DLD1 (cell line): Measurements from ENCODE around the gene ALDH3A2.

Experiments used
- in situ Hi-C: cut with HindIII; loops from 2 replicates; pipeline ENCODE4 v1.10.0; 2017; ENCODE audit warnings: low sequenced_read_pairs

Gene ALDH3A2

GRCh38 chr17:19648475-19649273 lies at the start of gene ALDH3A2:
ALDH3A2 (plus strand) TSS chr17:19648751; CDS start chr17:19648972, 221 bp downstream.
- in situ Hi-C loops = no loop called here

GRCh38 chr17:19610311-19610710 lies 38.2 kb upstream of the ALDH3A2 start:
- in situ Hi-C loops = no loop called here

- in situ Hi-C loops = no loop called here
Observed at GRCh38 chr17:19610879-19611278, 37.7 kb upstream of the ALDH3A2 start.

- in situ Hi-C loops = no loop called here
Observed at GRCh38 chr17:19613979-19614378, 34.6 kb upstream of the ALDH3A2 start.

DNA sequence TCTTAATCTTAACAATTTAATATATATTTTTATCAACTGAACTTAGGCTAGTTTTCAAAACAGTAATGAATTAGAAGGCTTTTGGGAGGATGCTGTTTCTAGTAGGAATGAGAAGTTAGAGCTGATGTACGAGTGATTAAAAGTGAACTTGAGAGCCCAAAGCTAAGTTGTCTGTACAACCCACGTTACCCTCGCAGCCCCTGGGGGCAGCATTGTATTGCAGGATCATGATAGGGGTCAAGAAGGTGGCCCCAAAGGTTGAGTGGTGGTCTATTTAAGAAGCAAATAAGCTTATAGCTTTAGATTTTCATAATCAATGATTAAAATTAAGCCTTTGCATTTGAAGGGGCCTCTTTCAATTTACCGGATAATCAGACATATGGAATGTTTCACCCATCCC lies 33.7 kb upstream of the ALDH3A2 start:
- in situ Hi-C loops = no loop called here

GRCh38 chr17:19618015-19618414 lies 30.5 kb upstream of the ALDH3A2 start:
- in situ Hi-C loops = no loop called here

GRCh38 chr17:19619705-19620325 lies 28.7 kb upstream of the ALDH3A2 start:
- in situ Hi-C loops = no loop called here

GRCh38 chr17:19621697-19622096 lies 26.9 kb upstream of the ALDH3A2 start:
- in situ Hi-C loops = no loop called here

- in situ Hi-C loops = no loop called here
Observed at GRCh38 chr17:19626079-19626478, 22.5 kb upstream of the ALDH3A2 start.

GRCh38 chr17:19629449-19629848 lies 19.1 kb upstream of the ALDH3A2 start:
- in situ Hi-C loops = no loop called here

DNA sequence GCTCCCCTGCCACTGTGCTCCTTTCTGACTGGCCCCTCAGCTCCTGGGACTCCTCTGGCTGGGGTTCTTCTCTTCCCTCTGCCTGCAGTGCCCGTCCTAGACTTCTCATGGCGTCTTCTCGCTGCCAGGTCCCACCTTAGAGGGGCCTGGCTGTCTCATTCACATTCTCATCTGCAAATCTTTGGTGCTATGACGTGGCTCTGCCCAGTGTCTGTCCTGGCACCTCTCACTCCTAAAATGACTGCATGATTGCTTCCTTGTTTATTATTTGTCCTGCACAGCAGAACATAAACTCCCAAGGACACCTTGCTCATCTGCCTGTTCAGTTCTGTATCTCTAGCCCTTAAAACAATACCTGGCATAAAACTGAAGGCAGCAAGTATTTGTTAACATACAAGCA lies 18.5 kb upstream of the ALDH3A2 start:
- in situ Hi-C loops = no loop called here

GRCh38 chr17:19630661-19631060 lies 17.9 kb upstream of the ALDH3A2 start:
- in situ Hi-C loops = no loop called here

GRCh38 chr17:19631905-19632304 lies 16.6 kb upstream of the ALDH3A2 start:
- in situ Hi-C loops = no loop called here

DNA sequence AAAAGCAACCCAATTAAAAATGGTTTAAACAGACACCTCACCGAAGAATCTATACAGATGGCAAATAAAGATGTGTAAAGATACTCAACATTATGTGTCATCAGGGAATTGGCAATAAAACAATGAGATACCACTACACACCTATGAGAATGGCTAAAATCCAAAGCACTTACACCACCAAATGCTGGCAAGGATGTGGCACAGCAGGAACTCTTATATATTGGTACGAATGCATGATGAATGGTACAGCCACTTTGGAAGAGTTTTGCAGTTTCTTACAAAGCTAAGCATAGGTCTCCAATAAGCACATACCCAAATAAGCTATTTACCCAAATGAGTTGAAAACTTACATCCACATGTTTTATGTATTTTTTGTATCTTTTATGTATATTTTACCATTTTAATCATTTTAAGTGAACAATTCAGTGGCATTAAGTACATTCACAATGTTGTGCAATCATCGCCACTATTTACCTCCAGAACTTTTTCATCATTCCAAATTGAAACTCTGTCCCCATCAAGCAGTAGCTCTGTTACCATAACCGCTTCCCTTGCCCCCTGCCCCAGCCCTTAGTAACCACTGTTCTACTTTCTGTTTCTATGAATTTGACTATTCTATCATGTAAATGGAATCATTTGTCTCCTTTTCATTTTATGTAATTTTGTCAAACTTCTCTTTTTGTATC lies 6.7 kb upstream of the ALDH3A2 start:
- in situ Hi-C loops = no loop called here

DNA sequence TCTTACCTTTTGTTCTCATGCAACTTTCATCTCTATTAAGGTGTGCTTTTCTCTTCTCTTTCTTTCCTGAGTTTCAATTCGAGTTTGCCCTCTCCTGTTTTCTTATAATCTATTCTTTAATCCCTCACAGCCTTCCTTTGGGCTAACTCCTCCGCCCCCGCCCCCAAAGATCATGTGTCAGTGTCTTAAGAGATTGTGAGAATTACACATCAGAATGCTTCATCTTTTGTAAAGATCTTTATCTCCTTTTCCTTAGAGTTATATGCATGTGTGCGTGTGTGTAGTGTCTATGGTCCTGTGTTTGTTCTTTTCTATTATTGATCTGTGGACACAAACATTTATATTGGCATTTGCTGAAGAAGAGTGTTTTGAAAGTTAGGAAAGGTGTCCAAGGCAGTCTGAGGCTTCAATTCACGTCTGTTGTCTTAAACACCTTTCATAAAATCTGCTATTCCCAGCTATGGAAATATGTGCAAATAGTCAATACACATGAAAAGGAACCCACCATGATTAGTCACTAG lies 6.1 kb upstream of the ALDH3A2 start:
- in situ Hi-C loops = no loop called here

DNA sequence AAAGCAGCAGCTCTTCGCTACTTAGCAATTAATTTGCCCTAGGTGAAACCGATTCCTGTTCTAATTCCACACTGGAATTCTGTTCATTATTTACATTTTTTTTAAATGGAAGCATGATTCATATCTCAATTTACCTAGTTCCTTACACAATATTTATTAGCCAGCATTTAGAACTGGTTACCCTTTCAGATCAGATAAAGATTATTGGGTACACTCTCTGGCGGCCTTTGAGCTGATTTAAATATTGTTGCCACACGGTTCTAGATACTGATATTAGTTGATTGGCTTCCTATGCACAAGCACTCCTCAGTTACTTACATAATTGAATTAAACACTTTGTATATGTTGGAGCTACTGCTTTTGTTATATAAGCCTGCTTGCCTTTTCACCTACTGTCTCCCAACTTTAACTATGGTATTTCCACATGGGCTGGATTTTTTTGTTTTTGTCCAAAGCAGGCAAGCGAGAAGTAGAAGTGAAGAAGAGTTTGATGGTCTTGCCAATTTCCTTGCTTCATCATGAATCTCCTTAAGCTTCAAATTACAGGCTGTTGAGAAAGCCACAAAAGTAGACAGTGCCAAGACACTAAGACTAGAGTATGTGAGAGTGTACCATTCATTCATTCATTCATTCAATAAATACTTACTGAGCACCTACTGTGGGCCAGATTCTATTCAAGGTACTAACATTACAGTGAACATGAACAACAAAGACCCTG lies 3.9 kb upstream of the ALDH3A2 start:
- in situ Hi-C loops = no loop called here

- in situ Hi-C loops = no loop called here
Observed at GRCh38 chr17:19645734-19646201, 2.8 kb upstream of the ALDH3A2 start.

DNA sequence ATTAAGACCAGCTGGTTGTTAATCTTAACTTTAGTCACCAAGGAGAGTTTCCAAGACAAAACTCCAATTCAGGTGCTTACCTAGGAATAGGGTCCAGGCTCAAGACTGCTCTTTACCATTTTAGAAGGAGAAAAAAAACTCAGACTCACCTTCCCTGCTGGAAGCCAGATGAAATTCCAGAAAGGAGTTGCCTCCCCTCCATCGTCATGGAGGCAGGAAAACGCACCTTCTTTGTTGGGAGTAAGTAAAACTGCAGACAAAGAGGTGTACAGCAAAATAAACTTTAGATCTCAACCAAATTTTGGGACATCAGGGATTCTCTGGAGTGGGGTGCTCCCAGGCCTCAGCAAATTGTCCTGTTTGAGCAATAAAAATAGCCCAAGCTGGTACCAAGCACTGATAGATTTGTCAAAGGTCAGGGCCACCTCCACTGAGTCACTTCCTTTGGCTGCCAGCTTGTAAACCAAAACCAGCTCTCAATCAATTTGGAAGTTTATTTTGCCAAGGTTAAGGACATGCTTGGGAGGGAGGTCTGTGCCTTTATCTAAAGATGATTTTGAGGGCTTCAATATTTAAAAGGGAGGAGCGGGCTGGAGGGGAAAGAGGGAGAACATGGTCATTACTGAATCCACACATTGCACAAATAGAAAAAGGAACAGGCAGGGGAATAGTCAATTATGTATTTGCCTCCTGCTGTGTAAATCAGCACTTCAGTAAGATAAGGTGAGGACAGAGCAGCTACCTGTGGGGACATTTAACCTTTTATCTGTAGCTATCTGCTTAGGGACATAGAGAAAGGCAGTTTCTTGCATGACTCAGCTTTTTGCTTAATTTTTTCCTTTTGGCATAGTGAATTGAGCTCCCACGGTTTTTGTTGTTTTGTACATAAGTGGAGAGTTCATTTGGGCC lies 1.5 kb upstream of the ALDH3A2 start:
- in situ Hi-C loops = no loop called here

GRCh38 chr17:19647697-19648474 lies 665 bp upstream of the ALDH3A2 start:
- in situ Hi-C loops = no loop called here
